ENCODE data around the gene MX2. TPM values are rescaled to one million over a fixed set of nuclear protein-coding genes. Genes with fewer than 3 reads are reported as not detected.
A peak's percentile ranks its signal among the peaks of the same experiment; 100 is the strongest.
"Not testable (repeated sequence)": the region's sequence is repeated elsewhere in the genome, so short reads cannot be mapped to it uniquely, and the experiment has no call there.

MX2 gene
- total and polyA plus RNA-seq, 2 experiments from 2014 or later: 5.4 to 9.2 TPM

GRCh38 chr21:41423305-41423636 is 61.4 kb downstream of the MX2 start:
- not testable (repeated sequence) for H3K79me2 ChIP-seq (replicated peaks; ENCODE audit: insufficient read depth); H3K27ac Mint-ChIP-seq; H3K4me2 ChIP-seq; H3K27ac ChIP-seq (ENCODE audit: low read depth); H3K9me2 ChIP-seq (ENCODE audit: insufficient read depth); H3K36me3 ChIP-seq (ENCODE audit: insufficient read depth); DNase-seq (ENCODE audit: low spot score); H4K20me1 ChIP-seq (replicated peaks; ENCODE audit: insufficient read depth); H3K9me3 Mint-ChIP-seq; ATAC-seq; H3K36me3 Mint-ChIP-seq (ENCODE audit: low read depth); H2AFZ ChIP-seq; H3K4me3 ChIP-seq; H3K4me3 Mint-ChIP-seq; H3F3A ChIP-seq (replicated peaks; ENCODE audit: low read depth)
- peaks cover 27% of the 10 kb centered on the region for H3K4me1 Mint-ChIP-seq
- peaks cover 51% of the 10 kb centered on the region for H3K27me3 Mint-ChIP-seq (ENCODE audit: insufficient read depth, low read depth, poor library complexity)
- Histone ChIP-seq H3K27me3 (ENCODE audit: insufficient read depth) (peaks cover 39% of the 10 kb centered on the region), H3K4me1 (ENCODE audit: insufficient read depth) (peaks cover 20% of the 10 kb centered on the region)

- Mint-ChIP-seq H3K36me3 (ENCODE audit: low read depth) (no peaks in the 10 kb centered on the region), H3K4me1 (peaks cover 14% of the 10 kb centered on the region; the same call in 2 of the 3 replicates), H3K4me3 (peak overlapping the region; percentile 80), H3K27me3 (ENCODE audit: insufficient read depth, low read depth, poor library complexity) (peaks cover 41% of the 10 kb centered on the region), H3K27ac (no peak overlapping the region), H3K9me3 (no peaks in the 10 kb centered on the region; the same call in 2 of the 3 replicates)
- H2AFZ ChIP-seq: peak overlapping the region; percentile 98
- no peaks in the 10 kb centered on the region for H3F3A ChIP-seq (replicated peaks; ENCODE audit: low read depth)
- H3K9me2 ChIP-seq (ENCODE audit: insufficient read depth): peaks cover 9% of the 10 kb centered on the region; the same call in 1 of the 2 replicates
- peak overlapping the region; percentile 91 for H3K4me2 ChIP-seq
- peak overlapping the region; percentile 73 for H3K4me3 ChIP-seq
- no peaks in the 10 kb centered on the region for H4K20me1 ChIP-seq (replicated peaks; ENCODE audit: insufficient read depth)
- no peaks in the 10 kb centered on the region for H3K36me3 ChIP-seq (ENCODE audit: insufficient read depth)
- no peak for TF ChIP-seq ZNF331 (CRISPR knock-in tag; IDR thresholded peaks at IDR 0.05; ENCODE audit: low read depth)
- TF ChIP-seq, protein P1, sequence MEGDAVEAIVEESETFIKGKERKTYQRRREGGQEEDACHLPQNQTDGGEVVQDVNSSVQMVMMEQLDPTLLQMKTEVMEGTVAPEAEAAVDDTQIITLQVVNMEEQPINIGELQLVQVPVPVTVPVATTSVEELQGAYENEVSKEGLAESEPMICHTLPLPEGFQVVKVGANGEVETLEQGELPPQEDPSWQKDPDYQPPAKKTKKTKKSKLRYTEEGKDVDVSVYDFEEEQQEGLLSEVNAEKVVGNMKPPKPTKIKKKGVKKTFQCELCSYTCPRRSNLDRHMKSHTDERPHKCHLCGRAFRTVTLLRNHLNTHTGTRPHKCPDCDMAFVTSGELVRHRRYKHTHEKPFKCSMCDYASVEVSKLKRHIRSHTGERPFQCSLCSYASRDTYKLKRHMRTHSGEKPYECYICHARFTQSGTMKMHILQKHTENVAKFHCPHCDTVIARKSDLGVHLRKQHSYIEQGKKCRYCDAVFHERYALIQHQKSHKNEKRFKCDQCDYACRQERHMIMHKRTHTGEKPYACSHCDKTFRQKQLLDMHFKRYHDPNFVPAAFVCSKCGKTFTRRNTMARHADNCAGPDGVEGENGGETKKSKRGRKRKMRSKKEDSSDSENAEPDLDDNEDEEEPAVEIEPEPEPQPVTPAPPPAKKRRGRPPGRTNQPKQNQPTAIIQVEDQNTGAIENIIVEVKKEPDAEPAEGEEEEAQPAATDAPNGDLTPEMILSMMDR (conservative IDR thresholded peaks at IDR 0.05; ENCODE audit: low read depth in 2 of 2): no peak
- no peak for TF ChIP-seq ZNF114 (CRISPR knock-in tag; IDR thresholded peaks at IDR 0.05)
- TF ChIP-seq JUNB (IDR thresholded peaks at IDR 0.05; ENCODE audit: unreplicated experiment): no peak
- no peak for TF ChIP-seq NANOG (IDR thresholded peaks at IDR 0.05; ENCODE audit: borderline replicate concordance)
- TF ChIP-seq EZH2phosphoT487 (IDR thresholded peaks at IDR 0.05; ENCODE audit: unreplicated experiment): no peak
- H3K27me3 ChIP-seq (ENCODE audit: insufficient read depth): peaks cover 42% of the 10 kb centered on the region
- H3K79me2 ChIP-seq (replicated peaks; ENCODE audit: insufficient read depth): no peaks in the 10 kb centered on the region
- peaks cover 9% of the 10 kb centered on the region for H3K4me1 ChIP-seq (ENCODE audit: insufficient read depth)
- ATAC-seq (no peak), DNase-seq (ENCODE audit: low spot score) (no peak)
- no peak overlapping the region for H3K27ac ChIP-seq (ENCODE audit: low read depth)
These were observed 63.7 kb downstream of the MX2 start for GRCh38 chr21:41425588-41425953.

GRCh38 chr21:41425954-41426675 is 64.3 kb downstream of the MX2 start, which contains the start of gene MX1:
Gene MX1, plus strand, starts transcription at chr21:41426239. Its CDS starts 5,832 bp downstream, at chr21:41432071.
- Mint-ChIP-seq H3K4me1 (peaks cover 9% of the 10 kb centered on the region; the same call in 2 of the 3 replicates), H3K27ac (no peak within 1 kb of the TSS), H3K9me3 (no peaks in the 10 kb centered on the region; the same call in 2 of the 3 replicates), H3K4me3 (peak within 1 kb of the TSS; percentile 80), H3K27me3 (ENCODE audit: insufficient read depth, low read depth, poor library complexity) (peaks cover 36% of the 10 kb centered on the region), H3K36me3 (ENCODE audit: low read depth) (no peaks in the 10 kb centered on the region)
- H2AFZ ChIP-seq: peak within 1 kb of the TSS; percentile 98
- H3K27me3 ChIP-seq (ENCODE audit: insufficient read depth): peaks cover 42% of the 10 kb centered on the region
- no peaks in the 10 kb centered on the region for H3K79me2 ChIP-seq (replicated peaks; ENCODE audit: insufficient read depth)
- H3K4me1 ChIP-seq (ENCODE audit: insufficient read depth): peaks cover 6% of the 10 kb centered on the region
- DNase-seq (ENCODE audit: low spot score) (peak; percentile 75), ATAC-seq (peak; percentile 90)
- H4K20me1 ChIP-seq (replicated peaks; ENCODE audit: insufficient read depth): no peaks in the 10 kb centered on the region
- peak within 1 kb of the TSS; percentile 91 for H3K4me2 ChIP-seq
- no peaks in the 10 kb centered on the region for H3K36me3 ChIP-seq (ENCODE audit: insufficient read depth)
- H3K4me3 ChIP-seq: peak within 1 kb of the TSS; percentile 73
- TF ChIP-seq ZNF331 (CRISPR knock-in tag; IDR thresholded peaks at IDR 0.05; ENCODE audit: low read depth) (no peak), EZH2 (IDR thresholded peaks at IDR 0.05; ENCODE audit: low read depth, unreplicated experiment) (peak; percentile 31), STAT1 (IDR thresholded peaks at IDR 0.05; ENCODE audit: unreplicated experiment) (no peak), NANOG (IDR thresholded peaks at IDR 0.05; ENCODE audit: borderline replicate concordance) (no peak)
- TF ChIP-seq, protein P1 (conservative IDR thresholded peaks at IDR 0.05; ENCODE audit: low read depth in 2 of 2): no peak
- H3F3A ChIP-seq (replicated peaks; ENCODE audit: low read depth): no peaks in the 10 kb centered on the region
- H3K9me2 ChIP-seq (ENCODE audit: insufficient read depth): peaks cover 9% of the 10 kb centered on the region; the same call in 1 of the 2 replicates
- H3K27ac ChIP-seq (ENCODE audit: low read depth): no peak within 1 kb of the TSS
